ENCODE results near the gene CTNNBL1. TPM values are rescaled to one million over a fixed set of nuclear protein-coding genes. Genes with fewer than 3 reads are reported as not detected.
A peak's percentile ranks its signal among the peaks of the same experiment; 100 is the strongest.

The CTNNBL1 gene
- total and polyA plus RNA-seq, 11 donors = 22.6 to 68.9 (median 50.5) TPM

- Histone ChIP-seq H3K36me3 (no peaks in the 10 kb centered on the region), H3K27me3 (no peaks in the 10 kb centered on the region), H3K9me3 (no peaks in the 10 kb centered on the region), H3K27ac (no peak overlapping the region), H3K4me3 (no peak overlapping the region), H3K4me1 (no peaks in the 10 kb centered on the region)
- intact Hi-C loops (cut with DNase I) = loop anchor here in 1 of 10 donors (10.0 kb wide), 1 partner anchor 253 kb away; no protein-coding TSS in a partner anchor
- TF ChIP-seq POLR2A (IDR thresholded peaks at IDR 0.05) (no peak), CTCF (IDR thresholded peaks at IDR 0.05) (no peak)
- 91 to 95% (median 95%) methylated on average over 3 of the region's 3 CpGs for WGBS, 4 donors
- DNase-seq = no peak
- ATAC-seq = no peak
Observed at GRCh38 chr20:37827605-37828004, 133.8 kb downstream of the CTNNBL1 start.

GRCh38 chr20:37828684-37829083, 134.9 kb downstream of the CTNNBL1 start:
- ATAC-seq (no peak), DNase-seq (no peak)
- Histone ChIP-seq H3K27me3 (no peaks in the 10 kb centered on the region), H3K36me3 (no peaks in the 10 kb centered on the region), H3K27ac (no peak overlapping the region), H3K4me1 (peaks cover 0 to 1% (median 0%) of the 10 kb centered on the region in 12 donors), H3K4me3 (no peak overlapping the region), H3K9me3 (no peaks in the 10 kb centered on the region)
- 70 to 79% (median 74%) methylated on average over 4 of the region's 4 CpGs for WGBS, 4 donors
- intact Hi-C loops (cut with DNase I) = loop anchor here in 1 of 10 donors (10.0 kb wide), 1 partner anchor 254 kb away; no protein-coding TSS in a partner anchor
- TF ChIP-seq POLR2A (IDR thresholded peaks at IDR 0.05) (no peak), CTCF (IDR thresholded peaks at IDR 0.05) (no peak)

DNA sequence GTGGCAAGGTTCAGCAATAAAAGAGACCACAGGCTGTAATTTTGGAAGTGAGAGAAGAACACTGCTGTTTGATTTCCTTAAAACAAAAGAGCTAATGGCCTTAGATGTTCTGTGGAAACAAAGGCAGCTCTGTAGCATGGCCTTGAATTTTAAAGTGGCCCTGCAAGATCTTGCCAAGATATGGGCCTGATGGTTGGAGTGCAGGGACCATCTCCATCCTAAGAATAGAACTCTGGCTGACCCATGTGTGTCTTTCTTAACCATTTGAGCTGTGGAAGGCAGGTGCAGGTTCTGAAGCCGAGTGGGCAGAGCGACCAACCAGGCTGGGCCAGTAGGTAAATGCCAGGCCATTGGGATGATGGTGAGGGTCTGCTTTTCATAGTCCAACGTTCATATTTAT, 135.3 kb downstream of the CTNNBL1 start:
- ATAC-seq = no peak
- no peak for TF ChIP-seq POLR2A (IDR thresholded peaks at IDR 0.05)
- TF ChIP-seq CTCF (IDR thresholded peaks at IDR 0.05) = no peak
- intact Hi-C loops (cut with DNase I) = loop anchor here in 1 of 10 donors (10.0 kb wide), 1 partner anchor 254 kb away; no protein-coding TSS in a partner anchor

GRCh38 chr20:37833221-37833896, 139.5 kb downstream of the CTNNBL1 start:
- no peaks in the 10 kb centered on the region for H3K9me3 ChIP-seq
- no peak overlapping the region for H3K27ac ChIP-seq
- H3K36me3 ChIP-seq = no peaks in the 10 kb centered on the region
- no peak overlapping the region for H3K4me3 ChIP-seq
- peaks cover 0 to 11% (median 0%) of the 10 kb centered on the region in 12 donors for H3K4me1 ChIP-seq
- ATAC-seq (peak in 2 of 4 donors; percentile 47 to 66), DNase-seq (peak in 1 of 5 donors; percentile 41)
- intact Hi-C loops (cut with DNase I) = no loop called here
- WGBS, 4 donors = 67 to 77% (median 72%) methylated on average over 8 of the region's 8 CpGs
- no peaks in the 10 kb centered on the region for H3K27me3 ChIP-seq
- no peak for TF ChIP-seq CTCF (IDR thresholded peaks at IDR 0.05)
- no peak for TF ChIP-seq POLR2A (IDR thresholded peaks at IDR 0.05)

More for the DNA sequence above, 135.3 kb downstream of the CTNNBL1 start:
- Histone ChIP-seq H3K4me3 (no peak overlapping the region), H3K36me3 (no peaks in the 10 kb centered on the region), H3K4me1 (peaks cover 0 to 3% (median 0%) of the 10 kb centered on the region in 12 donors), H3K27ac (no peak overlapping the region), H3K9me3 (no peaks in the 10 kb centered on the region), H3K27me3 (no peaks in the 10 kb centered on the region)
- no peak for DNase-seq
- WGBS, 4 donors = 93 to 100% (median 94%) methylated on average over 3 of the region's 3 CpGs

All from heart left ventricle (tissue), 16 donors.